Measurements from ENCODE around the gene FADS2. TPM values are rescaled to one million over a fixed set of nuclear protein-coding genes. Genes with fewer than 3 reads are reported as not detected.

Gene FADS2
- total and polyA plus RNA-seq, 9 of the 15 experiments (the other 6 are each of a cell fraction or from before 2014, with no cell fraction given): 2.9 to 42.8 (median 16.2) TPM

DNA sequence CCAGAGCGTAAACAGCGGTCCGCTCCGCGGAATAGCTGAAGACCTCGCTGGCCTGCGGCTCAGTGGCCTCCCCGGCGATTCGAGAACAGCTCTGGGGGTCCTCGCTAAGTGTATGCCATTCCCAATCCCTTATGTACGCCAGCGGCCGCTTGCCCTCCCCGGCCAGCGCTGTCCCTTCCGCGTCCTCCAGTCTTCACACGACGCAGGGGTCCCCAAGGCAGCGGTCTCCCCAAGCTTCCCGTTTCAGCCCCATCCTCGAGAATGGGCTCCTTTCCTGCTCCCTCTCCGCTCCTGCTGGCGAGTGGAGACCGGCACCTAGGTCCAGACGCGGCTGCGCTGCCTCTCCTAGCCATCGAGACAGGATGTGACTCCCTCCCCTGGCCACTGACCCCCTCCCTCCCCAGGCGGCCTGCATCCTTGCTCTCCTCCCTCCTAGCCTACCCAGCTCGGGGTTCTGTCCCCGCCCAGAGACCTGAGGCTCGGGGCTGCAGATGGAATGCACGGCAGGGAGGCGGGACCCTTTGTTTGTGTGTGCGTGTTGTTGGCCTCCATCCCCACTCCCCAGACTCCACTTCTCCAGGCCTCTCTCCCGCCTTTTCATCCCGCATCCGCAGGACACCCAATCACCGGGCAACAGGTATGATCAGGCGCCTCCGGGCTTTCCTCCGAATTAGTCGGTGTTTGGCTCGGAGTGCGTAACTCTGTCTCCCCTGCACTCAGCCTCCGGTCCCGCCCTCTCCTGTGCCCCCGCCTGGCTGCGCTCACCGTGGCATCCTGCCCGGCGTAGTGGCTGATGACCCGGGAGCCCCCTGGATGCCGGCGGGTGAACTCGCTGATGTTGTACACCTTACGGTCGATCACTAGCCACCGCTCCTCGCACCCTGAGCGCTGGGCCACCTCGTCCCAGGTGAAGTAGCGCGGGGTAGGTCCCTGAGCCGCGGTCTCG, 12.0 kb upstream of the FADS2 start (continued):
- TF ChIP-seq PML (IDR thresholded peaks at IDR 0.05; ENCODE audit: low read length) (no peak), ZNF408 (CRISPR knock-in tag; IDR thresholded peaks at IDR 0.05; ENCODE audit: low read depth) (no peak), ZKSCAN3 (CRISPR knock-in tag; IDR thresholded peaks at IDR 0.05) (no peak), LEF1 (IDR thresholded peaks at IDR 0.05) (no peak), POLR3A (IDR thresholded peaks at IDR 0.05; ENCODE audit: borderline replicate concordance, extremely low read depth, insufficient read depth, insufficient read length) (no peak)
- TF ChIP-seq, protein P1, sequence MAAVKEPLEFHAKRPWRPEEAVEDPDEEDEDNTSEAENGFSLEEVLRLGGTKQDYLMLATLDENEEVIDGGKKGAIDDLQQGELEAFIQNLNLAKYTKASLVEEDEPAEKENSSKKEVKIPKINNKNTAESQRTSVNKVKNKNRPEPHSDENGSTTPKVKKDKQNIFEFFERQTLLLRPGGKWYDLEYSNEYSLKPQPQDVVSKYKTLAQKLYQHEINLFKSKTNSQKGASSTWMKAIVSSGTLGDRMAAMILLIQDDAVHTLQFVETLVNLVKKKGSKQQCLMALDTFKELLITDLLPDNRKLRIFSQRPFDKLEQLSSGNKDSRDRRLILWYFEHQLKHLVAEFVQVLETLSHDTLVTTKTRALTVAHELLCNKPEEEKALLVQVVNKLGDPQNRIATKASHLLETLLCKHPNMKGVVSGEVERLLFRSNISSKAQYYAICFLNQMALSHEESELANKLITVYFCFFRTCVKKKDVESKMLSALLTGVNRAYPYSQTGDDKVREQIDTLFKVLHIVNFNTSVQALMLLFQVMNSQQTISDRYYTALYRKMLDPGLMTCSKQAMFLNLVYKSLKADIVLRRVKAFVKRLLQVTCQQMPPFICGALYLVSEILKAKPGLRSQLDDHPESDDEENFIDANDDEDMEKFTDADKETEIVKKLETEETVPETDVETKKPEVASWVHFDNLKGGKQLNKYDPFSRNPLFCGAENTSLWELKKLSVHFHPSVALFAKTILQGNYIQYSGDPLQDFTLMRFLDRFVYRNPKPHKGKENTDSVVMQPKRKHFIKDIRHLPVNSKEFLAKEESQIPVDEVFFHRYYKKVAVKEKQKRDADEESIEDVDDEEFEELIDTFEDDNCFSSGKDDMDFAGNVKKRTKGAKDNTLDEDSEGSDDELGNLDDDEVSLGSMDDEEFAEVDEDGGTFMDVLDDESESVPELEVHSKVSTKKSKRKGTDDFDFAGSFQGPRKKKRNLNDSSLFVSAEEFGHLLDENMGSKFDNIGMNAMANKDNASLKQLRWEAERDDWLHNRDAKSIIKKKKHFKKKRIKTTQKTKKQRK (IDR thresholded peaks at IDR 0.05; ENCODE audit: borderline replicate concordance, low read depth, low read length): no peak
- TF ChIP-seq, protein P2, sequence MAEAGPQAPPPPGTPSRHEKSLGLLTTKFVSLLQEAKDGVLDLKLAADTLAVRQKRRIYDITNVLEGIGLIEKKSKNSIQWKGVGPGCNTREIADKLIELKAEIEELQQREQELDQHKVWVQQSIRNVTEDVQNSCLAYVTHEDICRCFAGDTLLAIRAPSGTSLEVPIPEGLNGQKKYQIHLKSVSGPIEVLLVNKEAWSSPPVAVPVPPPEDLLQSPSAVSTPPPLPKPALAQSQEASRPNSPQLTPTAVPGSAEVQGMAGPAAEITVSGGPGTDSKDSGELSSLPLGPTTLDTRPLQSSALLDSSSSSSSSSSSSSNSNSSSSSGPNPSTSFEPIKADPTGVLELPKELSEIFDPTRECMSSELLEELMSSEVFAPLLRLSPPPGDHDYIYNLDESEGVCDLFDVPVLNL (CRISPR knock-in tag; IDR thresholded peaks at IDR 0.05; ENCODE audit: low read depth): no peak
- TF ChIP-seq, protein P3, sequence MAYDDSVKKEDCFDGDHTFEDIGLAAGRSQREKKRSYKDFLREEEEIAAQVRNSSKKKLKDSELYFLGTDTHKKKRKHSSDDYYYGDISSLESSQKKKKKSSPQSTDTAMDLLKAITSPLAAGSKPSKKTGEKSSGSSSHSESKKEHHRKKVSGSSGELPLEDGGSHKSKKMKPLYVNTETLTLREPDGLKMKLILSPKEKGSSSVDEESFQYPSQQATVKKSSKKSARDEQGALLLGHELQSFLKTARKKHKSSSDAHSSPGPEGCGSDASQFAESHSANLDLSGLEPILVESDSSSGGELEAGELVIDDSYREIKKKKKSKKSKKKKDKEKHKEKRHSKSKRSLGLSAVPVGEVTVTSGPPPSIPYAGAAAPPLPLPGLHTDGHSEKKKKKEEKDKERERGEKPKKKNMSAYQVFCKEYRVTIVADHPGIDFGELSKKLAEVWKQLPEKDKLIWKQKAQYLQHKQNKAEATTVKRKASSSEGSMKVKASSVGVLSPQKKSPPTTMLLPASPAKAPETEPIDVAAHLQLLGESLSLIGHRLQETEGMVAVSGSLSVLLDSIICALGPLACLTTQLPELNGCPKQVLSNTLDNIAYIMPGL (CRISPR knock-in tag; IDR thresholded peaks at IDR 0.05): peak; percentile 88
- TF ChIP-seq, protein P4, sequence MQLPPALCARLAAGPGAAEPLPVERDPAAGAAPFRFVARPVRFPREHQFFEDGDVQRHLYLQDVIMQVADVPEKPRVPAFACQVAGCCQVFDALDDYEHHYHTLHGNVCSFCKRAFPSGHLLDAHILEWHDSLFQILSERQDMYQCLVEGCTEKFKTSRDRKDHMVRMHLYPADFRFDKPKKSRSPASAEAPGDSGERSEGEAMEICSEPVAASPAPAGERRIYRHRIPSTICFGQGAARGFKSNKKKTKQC (CRISPR knock-in tag; IDR thresholded peaks at IDR 0.05): peak; percentile 53; the same call in 1 of the 2 replicates
- TF ChIP-seq, protein P5, sequence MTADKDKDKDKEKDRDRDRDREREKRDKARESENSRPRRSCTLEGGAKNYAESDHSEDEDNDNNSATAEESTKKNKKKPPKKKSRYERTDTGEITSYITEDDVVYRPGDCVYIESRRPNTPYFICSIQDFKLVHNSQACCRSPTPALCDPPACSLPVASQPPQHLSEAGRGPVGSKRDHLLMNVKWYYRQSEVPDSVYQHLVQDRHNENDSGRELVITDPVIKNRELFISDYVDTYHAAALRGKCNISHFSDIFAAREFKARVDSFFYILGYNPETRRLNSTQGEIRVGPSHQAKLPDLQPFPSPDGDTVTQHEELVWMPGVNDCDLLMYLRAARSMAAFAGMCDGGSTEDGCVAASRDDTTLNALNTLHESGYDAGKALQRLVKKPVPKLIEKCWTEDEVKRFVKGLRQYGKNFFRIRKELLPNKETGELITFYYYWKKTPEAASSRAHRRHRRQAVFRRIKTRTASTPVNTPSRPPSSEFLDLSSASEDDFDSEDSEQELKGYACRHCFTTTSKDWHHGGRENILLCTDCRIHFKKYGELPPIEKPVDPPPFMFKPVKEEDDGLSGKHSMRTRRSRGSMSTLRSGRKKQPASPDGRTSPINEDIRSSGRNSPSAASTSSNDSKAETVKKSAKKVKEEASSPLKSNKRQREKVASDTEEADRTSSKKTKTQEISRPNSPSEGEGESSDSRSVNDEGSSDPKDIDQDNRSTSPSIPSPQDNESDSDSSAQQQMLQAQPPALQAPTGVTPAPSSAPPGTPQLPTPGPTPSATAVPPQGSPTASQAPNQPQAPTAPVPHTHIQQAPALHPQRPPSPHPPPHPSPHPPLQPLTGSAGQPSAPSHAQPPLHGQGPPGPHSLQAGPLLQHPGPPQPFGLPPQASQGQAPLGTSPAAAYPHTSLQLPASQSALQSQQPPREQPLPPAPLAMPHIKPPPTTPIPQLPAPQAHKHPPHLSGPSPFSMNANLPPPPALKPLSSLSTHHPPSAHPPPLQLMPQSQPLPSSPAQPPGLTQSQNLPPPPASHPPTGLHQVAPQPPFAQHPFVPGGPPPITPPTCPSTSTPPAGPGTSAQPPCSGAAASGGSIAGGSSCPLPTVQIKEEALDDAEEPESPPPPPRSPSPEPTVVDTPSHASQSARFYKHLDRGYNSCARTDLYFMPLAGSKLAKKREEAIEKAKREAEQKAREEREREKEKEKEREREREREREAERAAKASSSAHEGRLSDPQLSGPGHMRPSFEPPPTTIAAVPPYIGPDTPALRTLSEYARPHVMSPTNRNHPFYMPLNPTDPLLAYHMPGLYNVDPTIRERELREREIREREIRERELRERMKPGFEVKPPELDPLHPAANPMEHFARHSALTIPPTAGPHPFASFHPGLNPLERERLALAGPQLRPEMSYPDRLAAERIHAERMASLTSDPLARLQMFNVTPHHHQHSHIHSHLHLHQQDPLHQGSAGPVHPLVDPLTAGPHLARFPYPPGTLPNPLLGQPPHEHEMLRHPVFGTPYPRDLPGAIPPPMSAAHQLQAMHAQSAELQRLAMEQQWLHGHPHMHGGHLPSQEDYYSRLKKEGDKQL (CRISPR knock-in tag; IDR thresholded peaks at IDR 0.05; ENCODE audit: borderline replicate concordance): no peak
- TF ChIP-seq, protein P6, sequence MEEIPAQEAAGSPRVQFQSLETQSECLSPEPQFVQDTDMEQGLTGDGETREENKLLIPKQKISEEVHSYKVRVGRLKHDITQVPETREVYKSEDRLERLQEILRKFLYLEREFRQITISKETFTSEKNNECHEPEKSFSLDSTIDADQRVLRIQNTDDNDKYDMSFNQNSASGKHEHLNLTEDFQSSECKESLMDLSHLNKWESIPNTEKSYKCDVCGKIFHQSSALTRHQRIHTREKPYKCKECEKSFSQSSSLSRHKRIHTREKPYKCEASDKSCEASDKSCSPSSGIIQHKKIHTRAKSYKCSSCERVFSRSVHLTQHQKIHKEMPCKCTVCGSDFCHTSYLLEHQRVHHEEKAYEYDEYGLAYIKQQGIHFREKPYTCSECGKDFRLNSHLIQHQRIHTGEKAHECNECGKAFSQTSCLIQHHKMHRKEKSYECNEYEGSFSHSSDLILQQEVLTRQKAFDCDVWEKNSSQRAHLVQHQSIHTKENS (CRISPR knock-in tag; IDR thresholded peaks at IDR 0.05): no peak
